Pulmonary artery endothelial cell (primary cell): ENCODE results near the gene TNFSF11. TPM values are rescaled to one million over a fixed set of nuclear protein-coding genes. Genes with fewer than 3 reads are reported as not detected.

ENCODE experiments used
- DNase-seq: peaks from one replicate; pipeline ENCODE4 v3.0.0-alpha.2; 2011; ENCODE audit warnings: low read depth, low spot score
- total RNA-seq: library from RNA; depleted of rRNA; stranded (reverse); fragments of >200 nt; gene quantifications from 2 replicates; pipeline ENCODE4 v1.2.3, GENCODE V29; 2014

The TNFSF11 gene
- total RNA-seq, 1 donor from 2014 or later: 0.07 TPM

GRCh38 chr13:42652642-42653415 is 78.9 kb downstream of the TNFSF11 start:
- DNase-seq: no peak

- no peak for DNase-seq
Observed at GRCh38 chr13:42653679-42654078, 79.7 kb downstream of the TNFSF11 start.

DNA sequence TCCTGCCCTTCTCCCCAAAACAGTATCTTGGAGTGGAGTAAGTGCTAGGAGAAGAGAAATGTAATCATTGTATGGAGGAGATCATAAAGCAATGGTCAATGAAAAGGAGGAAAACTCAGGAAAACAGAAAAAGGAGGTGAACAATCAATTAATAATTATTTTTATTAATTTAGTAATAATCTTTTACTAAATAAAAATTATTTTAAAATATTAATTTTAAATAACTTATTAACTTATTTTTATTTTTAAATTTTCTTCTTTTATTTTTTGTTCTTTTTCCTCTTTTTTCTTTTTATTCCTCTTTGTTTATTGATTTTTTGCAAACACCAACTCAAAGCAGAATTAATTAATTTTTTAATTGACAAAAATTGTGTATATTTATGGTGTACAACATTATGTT is 80.3 kb downstream of the TNFSF11 start:
- no peak for DNase-seq

DNA sequence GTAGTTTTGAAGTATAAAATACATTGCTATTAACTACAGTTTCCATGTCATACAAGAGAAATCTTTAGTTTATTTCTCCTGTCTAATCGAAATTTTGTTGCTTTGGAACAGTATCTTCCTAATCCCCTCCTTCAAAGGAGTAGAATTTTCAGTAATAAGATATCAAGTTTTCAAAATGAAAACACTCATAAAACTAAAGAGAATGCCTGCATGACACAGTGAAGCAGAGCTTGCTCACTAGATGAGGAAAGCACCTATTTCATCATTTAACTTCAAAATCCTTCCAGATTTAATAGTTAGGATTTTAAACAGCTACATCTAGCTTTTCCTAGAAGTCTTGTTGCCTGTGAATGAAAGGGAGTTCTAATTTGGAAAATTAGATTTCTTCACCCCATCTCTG is 80.8 kb downstream of the TNFSF11 start:
- DNase-seq: no peak

GRCh38 chr13:42656161-42656560 is 82.2 kb downstream of the TNFSF11 start:
- no peak for DNase-seq

- no peak for DNase-seq
Observed at GRCh38 chr13:42656958-42657357, 83.0 kb downstream of the TNFSF11 start.

Other genes with a start within 250 kb of the TNFSF11 start
- not detected in 2 replicates for gene FAM216B, start 207.4 kb downstream of the TNFSF11 start, total RNA-seq